ENCODE data around the gene AGRN.

AGRN gene

DNA sequence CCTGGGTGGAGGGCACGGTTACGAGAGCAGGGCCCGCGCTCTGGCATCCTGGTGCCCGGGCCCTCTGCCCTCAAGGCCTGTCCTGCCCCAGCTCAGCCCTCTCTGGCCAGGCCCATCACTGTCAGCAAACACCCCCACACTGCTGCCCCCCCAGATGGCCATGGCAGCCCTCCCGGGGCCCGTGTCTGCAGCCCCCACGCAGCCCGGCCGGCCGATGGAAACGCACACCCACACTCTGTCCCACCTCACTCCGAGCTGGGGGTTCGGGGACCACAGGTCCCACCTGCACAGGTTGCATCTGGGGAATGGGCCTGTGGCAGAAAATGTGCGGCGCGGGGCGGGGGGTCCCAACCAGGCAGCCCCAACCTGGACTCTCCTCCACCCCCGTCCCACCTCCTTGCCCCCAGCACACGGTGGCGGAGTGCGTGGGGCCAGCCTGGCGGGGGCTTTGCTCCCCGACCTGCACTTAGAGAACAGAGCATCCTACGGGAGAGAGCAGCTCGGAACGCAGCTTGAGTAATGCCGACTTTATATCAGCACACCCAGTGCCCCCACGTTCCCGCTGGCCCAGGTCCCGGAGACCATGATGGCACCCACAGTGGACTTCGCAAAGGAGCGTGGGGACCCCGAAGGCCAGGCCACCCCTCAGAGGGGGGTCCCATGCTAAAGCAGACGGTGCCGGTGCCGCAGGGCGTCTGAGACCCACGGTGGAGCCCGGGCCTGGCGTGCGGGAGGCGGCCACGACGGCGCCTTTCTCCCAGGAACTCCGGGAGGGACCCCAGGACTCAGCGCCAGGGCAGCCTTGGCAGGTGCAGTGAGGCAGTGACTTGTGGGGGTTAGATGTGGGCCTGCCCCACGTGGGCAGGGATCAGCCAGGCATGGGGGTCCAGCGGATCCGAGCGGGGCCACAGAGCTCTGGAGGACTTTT, 61.7 kb downstream of the AGRN start:
- no peak for DNase-seq (ENCODE audit: low spot score)

DNA sequence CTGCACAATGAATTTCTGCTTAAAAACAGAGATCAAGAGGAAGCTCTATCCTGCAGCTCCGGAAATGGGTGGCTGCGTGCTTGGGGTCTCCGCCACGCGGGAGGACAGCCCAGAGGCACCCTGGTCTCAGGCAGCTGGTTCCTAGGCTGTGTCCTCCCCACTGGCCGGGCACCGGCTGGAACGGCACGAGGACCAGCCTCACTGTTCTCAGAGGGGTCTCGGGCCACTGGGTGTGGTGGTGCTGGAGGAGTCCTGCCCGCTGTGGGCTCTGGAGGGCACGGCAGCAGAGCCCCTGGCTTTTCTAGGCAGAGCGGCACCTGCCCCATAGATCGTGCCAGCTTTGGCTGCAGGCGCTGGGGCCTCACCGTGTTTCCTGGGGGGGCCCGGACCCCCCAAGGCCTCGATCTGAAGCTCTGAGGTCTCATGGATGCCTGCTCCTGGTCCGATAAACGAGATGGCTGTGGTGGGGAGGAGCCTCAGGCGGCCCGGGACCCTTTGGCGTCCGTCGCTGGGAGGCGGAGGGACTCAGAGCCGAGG, 62.4 kb downstream of the AGRN start:
- no peak for DNase-seq (ENCODE audit: low spot score)

DNA sequence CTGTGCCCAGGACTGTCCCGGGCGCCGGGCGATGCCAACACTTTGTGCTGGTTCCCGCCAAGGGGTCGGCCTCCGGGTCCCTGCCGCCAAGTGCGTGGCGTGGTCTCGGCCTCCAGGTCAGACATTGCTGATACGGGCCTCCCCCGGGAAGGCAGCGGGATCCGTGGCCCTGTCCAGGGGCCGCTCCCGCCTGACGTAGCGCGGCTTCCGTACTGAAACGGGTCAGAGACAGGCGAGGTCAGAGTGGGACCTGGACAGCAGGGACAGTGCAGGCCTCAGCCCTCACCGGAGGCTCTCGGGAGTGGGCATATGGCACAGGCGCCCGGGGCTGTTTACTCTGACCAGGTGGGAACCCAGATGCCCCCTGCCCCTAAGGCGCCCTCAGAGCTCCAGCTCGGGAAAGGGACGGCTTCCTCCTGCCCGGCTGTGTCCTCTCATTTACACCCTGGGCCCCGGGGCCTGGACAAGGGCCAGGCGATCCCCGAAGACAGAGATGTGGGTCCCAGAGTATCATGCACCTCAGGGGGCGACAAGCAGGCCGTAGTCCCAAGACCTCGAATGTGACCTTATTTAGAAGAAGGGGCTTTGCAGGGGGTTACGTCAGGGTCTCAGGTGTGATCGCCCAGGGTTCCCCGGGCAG, 63.0 kb downstream of the AGRN start:
- no peak for DNase-seq (ENCODE audit: low spot score)

DNA sequence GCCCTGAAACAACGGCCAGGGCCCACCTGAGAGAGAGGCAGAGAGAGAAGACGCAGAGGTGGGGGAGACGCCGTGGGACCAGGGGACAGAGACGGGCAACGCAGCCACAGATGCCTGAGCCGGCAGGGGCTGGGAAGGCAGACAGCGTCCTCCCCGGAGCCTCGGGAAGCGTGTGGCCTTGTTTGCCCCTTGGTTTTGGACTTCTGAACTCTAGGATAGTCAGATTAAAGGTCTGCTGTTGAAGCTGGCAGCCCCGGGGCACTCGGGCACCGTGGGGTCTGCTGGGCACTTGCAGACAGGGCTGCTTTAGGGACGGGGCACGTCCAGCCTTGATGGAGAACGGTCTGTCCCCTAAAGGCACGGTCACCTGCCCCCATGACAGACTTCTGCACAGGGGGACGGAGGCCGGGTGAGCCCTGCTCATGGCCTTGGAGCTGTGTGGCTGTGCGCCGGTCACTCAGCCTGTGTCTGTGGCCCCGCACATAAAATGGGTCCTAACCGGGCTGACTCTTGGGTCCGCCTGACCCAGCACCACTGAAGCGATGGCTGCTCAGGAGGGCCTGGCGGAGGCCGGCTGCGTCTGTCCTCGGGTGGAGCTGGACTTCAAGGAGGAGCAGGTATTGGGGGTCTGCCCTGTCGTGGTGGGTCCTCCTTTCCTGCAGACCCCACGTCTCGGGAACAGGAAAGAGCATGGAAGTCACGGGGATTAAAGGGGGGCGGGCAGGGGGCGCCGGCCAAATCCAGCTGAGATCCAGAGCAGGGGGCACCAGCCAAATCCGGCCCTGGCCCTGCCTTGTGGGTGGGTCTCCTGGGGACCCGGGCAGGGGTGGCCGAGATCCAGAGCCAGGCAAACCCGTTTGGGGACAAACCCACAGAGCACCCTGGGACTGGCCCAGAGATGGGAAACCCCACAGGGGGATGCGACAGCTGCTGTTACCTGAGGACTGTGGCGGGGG, 63.8 kb downstream of the AGRN start:
- DNase-seq (ENCODE audit: low spot score) = no peak

GRCh38 chr1:1084372-1085170, 64.7 kb downstream of the AGRN start:
- no peak for DNase-seq (ENCODE audit: low spot score)

GRCh38 chr1:1085171-1085841, 65.4 kb downstream of the AGRN start:
- DNase-seq (ENCODE audit: low spot score) = no peak

- no peak for DNase-seq (ENCODE audit: low spot score)
Measured at GRCh38 chr1:1085911-1086841, 66.3 kb downstream of the AGRN start.

- no peak for DNase-seq (ENCODE audit: low spot score)
Measured at GRCh38 chr1:1086911-1087341, 67.0 kb downstream of the AGRN start.

- no peak for DNase-seq (ENCODE audit: low spot score)
Measured at GRCh38 chr1:1087351-1088028, 67.6 kb downstream of the AGRN start.

GRCh38 chr1:1088029-1088800, 68.3 kb downstream of the AGRN start:
- no peak for DNase-seq (ENCODE audit: low spot score)

DNA sequence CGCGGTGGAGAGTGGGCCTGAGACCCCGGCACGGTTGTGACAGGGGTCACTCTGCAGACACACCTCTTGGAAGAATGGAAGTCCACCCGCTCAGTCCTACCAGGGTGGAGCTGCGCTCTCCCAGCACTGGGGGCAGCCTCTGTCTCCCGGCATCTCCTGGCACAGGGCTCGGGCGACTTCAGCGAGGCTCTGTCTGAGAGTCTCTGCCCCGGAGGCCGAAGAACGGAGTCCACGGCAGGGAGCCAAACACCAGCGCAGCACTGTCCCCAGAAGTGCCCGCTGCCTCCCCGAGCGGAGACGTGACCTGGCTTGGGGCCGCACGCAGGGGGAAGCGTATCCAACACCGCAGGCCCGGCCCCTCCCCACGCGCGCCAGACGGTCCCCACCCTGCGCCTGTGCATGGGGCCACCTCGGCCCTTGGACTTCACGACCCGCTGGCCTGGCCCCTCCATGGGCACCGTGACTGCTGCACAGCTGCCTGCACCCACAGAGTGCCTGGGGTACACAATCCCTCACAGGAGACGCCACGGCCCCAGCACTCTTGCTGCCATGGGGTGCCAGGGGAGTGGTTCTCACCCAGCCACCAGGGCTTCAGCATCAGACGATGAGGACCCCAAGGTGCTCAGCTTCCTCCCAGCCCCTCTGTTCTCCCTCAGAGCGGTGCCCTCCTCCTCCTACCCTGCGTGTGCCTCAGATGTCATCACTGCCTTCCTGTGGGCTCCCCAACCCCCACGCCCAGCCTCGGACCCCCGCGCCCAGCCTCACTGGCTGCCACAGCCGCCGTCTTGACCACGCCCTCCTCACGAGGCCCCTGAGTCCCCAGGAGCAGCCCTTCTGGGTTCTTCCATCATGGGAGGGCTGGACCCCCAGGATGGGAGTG, 69.1 kb downstream of the AGRN start:
- DNase-seq (ENCODE audit: low spot score) = no peak

DNA sequence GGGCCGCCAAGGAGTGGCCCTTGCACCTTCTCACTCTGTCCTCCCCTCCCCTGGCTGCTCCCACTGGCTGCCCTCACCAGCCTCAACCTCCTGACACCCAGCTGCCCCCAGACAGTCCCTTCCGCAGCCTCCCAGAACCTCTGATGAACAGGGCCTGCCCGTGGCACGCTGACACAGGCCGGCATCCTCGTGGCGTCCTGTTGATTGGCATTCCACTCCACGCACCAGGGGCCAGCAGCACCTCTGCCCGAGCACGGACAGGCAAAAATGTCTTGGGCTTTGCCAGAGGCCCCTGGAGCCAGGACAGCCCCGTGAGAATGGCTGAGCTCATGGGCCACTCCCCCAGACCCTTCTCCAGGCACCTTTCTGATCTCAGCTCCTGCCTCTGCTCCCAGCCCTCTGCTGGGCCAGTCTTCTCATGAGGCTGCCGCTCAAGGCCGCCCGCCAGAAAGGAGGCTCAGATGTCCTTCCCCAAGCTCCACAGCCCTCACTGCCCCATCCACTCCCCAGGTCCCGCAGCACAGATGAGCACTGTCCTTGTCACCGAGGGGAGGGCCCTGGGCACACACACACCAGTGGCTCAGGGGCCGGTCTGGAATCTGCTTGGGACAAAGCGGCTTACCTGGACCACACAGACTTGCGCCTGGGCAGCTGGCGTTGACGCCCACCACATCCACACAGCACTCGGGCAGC, 70.0 kb downstream of the AGRN start:
- no peak for DNase-seq (ENCODE audit: low spot score)

DNA sequence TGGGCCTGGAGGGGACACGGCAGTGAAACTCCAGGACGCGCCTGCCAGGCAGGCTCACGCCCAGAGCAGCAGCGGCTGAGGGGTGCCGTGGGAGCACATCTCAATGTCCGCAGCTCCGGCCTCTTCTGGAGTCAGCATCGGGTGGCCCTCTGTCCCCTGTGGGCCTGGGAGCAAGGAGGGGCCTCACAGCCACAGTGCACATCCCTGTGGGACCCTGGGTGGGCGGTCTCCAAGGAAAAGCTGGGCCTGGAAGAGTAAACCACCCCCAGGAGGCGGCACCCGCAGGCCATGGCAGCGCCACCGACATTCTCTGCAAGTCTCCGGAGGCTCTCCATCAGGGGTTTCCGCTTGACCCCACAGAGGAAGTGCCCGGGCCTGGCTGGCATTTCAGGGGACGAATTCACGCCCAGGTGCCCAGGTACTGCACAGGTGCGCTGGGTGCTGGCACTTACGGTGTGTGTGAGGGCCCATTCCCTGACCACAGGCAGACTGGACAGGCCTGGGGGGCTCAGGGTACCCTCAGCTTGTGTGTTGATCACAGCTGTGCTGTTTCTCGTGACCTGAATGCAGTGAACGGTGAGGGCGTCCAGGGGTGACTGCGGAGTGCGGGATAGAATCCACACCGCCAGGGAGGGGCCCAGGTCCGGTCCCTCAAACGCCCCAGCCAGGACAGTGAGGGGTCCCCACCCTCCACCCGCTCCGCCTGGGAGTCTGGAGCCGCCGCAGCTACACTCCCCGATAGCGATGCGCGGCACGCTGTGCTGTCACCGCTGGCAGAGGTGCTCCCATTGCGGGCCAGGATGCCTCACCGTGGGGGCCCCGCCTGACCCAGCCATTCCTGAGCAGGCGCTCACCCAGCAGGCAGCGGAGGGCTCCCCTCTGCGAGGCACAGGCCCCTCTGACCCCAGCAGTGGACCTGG, 70.8 kb downstream of the AGRN start:
- DNase-seq (ENCODE audit: low spot score) = no peak

DNA sequence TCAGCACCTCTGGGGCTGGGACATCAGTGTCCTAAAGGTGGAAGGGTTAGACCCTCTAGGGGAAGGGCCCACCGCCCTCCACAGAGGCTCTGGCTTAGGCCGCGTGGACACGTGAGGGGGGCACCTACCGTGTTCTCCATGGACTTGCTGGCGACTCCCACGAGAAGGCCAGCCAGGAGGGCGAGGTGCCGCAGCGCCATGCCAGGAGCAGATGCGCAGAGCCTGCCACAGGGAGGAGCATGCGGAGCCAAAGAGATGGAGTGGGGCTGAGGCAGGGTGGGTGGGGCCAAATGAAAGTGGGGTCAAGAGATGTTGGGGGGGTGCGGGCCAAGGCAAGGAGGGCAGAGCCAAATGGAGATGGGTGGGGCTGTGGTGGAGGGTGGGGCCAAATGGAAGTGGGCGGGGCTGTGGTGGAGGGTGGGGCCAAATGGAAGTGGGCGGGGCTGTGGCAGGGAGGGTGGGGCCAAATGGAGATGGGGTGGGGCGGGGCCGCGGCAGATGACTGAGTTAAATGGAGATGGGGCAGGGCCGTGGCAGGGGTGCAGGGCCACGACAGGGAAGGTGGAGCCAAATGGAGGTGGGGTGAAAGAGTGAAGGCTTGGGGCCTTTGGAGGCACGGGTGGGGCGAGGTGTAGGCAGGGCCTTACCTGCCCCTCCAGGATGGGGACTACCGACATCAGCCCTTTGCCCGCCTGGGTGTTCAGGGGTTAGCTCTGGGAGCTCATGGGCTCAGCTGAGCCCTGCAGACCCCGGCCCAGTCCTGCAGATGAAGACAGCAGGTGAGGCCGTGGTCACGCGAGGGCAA, 71.6 kb downstream of the AGRN start:
- DNase-seq (ENCODE audit: low spot score) = no peak
